Stimulated activated CD4-positive, alpha-beta T cell treated with anti-CD3 and anti-CD28 coated beads, Interleukin-12 subunit alpha, Interleukin-12 subunit beta, amount 100 ng/mL, for 48 hours (primary cell): ENCODE measurements around the gene ABCB10.
"Not testable (repeated sequence)": the region's sequence is repeated elsewhere in the genome, so short reads cannot be mapped to it uniquely, and the experiment has no call there.

Source experiments
- DNase-seq, 3 donors: peaks; one replicate each; pipeline ENCODE4 v3.0.0-alpha.2; 2020; ENCODE audit warnings: low read depth in 2 of 3, low spot score in 1 of 3

Gene ABCB10

DNA sequence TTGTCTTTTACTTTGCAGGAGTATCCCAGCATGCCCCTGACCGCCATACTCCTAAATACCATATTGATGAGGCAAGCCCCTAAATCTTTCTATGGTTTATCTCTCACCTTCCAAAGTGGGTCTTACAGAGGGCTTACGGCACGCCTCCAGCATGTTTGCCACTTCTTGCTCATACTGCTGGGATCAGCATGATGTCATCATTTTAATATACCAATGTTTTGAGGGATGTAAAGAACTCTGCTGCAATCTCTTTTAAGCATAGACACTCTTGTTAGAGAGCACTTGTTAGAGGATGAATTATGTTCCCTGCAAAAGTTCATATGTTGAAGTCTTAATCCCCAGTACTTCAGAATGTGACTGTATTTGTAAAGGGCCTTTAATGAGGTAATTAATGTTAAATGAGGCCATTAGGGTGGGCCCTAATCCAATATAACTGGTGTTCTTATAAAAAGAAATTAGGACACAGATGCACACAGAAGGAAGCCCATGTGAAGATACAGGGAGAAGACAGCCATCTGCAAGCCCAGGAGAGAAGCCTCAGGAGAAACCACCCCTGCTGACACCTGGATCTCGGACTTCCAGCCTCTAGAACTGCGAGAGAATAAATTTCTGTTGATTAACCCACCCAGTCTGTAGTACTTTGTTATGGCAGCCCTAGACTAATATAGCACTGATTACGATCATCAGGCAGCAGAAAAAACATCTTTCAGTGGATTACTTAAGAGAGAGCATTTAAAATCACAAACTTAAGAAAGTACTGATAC is 16.4 kb upstream of the ABCB10 start:
- no peak for DNase-seq

DNA sequence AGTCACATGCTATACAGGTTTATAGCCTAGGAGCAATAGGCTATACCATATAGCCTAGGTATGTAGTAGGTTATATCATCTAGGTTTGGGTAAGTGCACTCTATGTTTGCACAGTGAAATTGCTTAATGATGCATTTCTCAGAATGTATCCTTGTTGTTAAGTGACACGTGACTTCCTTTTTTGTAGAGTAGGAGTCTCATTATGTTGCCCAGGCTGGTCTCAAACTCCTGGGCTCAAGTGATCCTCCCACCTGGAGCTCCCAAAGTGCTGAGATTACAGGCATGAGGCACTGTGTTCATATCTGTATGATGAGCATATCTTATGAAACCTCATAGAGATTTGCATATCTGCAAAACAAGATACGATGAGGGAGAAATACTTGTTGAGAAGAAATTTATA is 13.8 kb upstream of the ABCB10 start:
- no peak for DNase-seq

DNA sequence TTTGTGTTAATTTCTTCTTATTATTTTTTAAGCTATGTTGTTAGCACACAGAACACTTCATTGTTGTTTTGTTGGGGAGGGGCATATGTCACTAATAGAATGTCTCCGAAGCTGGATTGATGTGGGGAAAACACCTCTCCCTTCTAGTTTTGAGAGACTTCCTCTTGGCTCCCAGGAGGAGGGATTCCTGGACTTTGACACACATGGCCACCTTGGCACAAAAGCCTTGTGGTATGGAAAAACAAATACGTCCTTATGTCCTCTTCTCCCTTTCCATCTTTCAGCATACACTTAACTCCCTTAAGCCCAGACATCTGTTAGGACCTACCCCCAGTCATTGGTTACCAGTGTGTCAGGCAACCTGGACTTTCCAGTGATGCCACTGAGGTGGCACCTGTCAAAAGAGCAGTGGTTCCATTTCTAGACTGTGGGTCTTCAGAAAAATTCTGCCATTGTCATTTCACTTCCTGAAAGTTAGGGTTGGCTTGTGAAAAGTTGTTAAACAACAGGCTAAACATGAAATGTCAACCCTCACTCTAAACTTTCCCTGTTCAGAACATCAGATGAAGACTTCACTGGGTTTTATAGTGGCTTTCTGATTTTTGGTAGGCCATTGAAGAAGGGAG is 12.5 kb upstream of the ABCB10 start:
- DNase-seq = no peak

DNA sequence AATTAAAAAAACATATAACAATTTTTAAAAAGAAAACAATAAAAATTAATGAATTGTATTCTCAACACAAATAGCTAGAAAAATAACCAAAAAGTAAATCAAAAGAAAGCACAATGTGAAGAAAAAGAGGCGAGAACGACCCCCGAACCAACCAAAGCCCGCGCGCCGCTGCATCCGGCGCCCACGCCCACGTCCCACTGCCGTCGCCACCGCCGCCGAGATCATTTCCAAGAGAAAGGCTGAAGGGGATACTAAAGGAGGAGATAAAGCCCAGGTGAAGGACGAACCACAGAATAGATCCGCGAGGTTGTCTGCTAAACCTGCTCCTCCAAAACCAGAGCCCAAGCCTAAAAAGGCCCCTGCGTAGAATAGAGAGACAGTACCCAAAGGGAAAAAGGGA is 11.8 kb upstream of the ABCB10 start:
- DNase-seq = no peak

DNA sequence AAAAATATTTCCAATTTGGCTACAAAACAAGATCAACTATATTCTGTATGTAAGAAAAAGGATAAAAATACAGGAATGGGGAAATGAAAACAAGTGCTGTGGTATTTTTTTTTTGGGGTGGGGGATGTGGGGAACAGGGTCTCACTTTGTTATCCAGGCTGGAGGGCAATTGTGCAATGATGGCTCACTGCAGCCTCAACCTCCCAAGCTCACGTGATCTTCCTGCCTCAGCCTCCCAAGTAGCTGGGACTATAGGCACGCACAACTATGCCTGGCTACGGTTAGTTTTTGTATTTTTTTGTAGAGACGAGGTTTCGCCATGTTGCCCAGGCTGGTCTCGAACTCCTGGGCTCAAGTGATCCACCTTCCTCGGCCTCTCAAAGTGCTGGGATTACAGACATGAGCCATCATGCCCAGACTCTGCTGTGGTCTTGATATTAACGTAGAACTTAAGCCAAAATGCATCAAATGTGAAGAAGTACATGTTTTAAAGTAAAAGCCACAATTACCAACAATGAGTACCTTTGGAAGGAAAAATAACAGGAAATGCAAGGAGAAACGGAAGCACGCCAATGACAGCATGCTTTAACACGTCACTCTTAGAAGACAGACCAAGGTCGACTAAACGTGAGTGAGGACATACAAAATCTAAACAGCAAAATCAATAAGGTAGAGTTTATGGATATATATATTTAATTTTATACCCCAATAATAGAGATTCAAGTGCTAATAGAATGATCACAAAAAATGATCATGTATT is 8.8 kb upstream of the ABCB10 start:
- no peak for DNase-seq

DNA sequence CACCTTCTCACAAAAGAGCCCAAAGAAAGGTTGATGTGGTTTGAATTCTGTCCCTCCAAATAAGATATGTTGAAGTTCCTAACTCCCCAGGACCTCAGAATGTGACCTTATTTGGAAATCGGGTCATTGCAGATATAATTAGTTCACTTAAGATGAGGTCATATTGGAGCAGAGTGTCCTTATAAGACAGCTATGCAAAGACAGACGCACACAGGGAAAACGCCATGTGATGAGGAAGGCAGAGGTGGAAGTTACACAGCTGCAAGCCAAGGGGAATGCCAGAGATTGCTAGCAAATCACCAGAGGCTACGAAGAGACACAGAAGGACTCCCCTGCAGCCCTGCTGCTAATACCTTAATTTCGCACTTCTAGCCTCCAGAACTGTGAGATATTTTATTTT is 5.2 kb upstream of the ABCB10 start:
- DNase-seq = no peak

DNA sequence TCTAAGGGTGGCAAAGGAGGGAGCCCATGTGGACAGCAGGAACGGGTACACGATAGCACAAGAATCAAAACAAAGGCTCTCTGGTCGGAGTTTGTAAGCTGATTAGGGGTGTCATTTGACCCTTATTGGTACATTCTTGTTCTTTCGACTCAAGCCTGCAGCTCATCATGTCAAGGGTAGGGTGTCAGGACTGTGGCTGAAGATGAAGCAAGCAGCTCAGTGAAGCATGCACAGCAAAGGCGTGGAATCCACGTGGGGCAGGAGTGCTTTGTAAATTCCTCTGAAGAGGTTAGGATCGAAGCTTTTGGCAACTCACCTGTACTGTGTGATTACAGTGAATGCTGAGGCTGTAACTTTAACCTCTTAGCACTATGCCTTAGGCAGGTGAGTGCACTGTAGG is 4.7 kb upstream of the ABCB10 start:
- DNase-seq = no peak

DNA sequence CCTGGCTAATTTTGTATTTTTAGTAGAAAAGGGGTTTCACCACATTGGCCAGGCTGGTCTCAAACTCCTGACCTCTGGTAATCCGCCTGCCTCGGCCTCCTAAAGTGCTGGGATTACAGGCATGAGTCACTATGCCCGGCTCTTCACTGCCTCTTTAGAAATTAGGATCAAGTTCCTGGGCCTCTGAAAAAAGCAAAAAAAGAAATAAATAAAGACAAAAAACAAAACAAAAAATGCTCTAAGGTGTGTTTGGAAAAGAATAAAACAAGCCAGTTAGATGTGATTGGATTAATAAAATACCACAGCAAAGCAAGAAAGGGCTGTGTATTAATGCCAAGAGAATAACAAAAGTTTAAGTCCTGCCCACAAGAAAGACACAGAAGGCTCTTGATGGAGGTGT is 4.2 kb upstream of the ABCB10 start:
- DNase-seq = no peak

DNA sequence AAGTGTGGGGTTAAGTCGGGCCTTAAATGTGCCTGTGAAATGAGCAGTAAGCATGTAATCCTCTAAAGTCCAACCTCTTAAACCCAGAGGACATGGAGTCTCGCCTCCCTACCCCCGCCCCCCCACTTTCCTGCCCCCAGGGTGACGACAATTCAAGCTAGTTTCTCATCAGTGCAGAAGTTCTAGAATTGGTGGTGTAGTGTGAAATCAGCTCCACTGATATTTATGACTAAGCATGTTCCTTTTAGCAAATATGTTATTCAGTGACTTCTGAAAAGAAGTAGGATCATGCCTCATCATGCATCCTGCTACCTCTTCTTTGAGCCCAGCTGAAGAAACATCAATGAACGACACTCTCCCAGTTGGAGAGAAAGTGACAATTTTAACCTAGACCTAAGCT is 2.6 kb upstream of the ABCB10 start:
- no peak for DNase-seq

DNA sequence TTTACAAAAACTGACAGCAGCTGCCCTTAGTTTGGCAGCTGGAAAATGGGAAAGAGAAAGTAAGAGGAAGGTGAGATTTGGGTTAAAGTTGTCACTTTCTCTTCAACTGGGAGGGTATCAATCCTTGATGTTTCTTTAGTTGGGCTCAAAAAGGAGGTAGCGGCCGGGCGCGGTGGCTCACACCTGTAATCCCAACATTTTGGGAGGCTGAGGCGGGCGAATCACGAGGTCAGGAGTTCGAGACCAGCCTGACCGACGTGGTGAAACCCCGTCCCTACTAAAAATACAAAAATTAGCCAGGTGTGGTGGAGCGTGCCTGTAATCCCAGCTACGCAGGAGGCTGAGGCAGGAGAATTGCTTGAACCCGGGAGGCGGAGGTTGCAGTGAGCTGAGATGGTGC is 1.6 kb upstream of the ABCB10 start:
- not testable (repeated sequence) for DNase-seq

DNA sequence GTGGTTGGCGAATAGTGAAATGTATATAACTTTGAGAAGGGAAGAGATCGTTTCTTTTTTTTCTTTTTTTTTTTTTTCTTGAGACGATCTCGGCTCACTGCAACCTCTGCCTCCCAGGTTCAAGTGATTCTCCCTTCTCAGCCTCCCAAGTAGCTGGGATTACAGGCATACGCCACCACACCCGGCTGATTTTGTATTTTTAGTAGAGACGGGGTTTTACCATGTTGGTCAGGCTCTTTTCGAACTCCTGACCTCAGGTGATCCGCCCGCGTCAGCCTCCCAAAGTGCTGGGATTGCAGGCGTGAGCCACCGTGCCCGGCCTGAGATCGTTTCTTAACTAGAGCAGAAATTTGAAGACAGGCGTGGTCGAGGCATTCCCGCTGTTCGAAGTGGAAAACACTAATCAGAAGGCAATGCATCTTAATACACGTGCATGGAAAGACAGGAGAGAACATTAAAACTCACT is 862 bp upstream of the ABCB10 start:
- DNase-seq = not testable (repeated sequence)

DNA sequence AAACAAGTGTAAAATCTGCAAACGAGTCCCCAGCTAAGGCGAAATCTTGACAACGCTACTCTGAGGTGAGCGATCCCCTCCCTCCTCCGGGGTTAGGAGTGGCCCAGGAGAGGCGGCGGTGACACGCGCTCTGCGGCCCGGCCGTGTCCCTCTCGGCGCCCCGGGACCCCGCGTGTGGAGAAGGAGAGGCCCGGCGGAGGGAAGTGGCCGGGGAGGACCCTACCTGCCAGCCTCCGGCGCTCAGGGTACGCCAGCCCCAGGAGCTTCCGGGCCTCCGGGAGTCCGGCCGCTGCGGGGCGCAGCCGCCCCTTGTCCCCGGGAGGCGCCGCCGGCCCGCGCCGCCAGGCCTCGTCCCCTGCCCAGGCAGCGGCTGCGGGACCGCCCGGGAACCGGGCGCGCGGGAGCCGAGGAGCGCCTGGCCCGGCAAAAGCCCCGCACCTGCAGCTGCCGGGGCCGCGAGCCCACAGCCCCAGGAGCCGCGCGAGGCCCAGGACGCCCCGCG is 543 bp downstream of the ABCB10 start:
- peak in 2 of 3 donors; percentile 12 to 28 for DNase-seq

DNA sequence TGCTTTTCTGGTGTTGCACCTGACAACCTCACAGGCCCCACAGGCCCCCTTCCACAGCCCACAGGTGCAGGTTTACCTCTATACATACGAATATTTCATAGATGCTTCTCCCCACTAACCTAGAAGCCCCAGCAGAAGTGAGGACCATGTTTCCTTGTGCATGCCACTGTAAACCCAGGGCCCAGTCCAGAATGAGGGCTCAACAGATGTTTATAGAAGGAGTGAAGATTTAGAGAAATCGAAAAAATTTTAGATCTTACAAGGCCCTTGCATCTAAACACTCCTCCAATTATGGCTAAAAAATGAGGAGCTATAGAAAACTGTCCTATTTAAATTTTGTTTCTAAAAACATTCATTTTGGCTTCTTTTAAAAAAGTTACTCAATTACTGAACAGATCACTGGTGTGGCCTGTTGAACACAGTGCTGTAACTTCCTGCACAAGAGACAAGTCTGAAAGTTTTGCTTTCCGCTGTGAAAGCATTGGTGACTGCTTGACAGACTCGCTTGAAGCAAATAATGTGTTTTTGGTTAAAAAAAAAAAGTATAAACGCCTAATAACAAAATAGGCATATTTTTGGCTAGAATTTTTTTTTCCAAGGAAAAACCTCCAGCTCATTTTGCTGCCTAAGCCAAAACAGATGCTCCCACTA is 1.2 kb downstream of the ABCB10 start:
- DNase-seq = no peak

DNA sequence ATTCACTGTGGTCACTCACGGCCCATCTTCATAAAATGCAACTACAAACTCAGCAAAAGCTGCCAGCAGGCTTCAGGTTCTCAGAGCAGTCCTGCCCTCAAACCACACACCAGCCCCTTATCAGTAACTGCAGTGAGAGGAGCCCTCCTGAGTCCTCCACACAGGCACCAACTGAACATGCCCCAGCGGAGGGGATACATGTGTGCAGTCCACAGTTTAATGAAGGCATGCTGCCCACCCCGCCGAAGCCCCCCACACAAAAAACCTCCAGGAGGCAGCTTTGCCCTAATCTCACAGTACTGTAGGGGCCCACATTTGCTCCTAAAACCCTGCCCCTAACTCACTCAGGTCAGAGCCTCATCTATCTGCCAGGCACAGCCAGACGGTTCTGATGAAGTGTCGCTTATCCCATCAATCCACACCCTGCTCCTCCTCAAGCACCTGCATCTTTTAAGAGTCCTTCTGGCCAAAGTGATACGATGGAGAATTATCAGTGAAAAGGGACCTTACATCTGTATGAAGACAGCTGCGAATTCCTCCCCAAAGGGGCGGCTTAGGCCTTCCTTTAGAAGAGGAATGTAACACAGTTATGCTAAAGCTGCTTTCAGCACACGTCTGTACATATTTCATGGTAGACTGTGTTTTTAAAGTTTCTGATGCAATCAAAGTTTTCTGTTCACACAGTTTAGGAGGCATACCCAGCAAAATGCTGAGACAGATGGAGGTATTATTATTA is 3.5 kb downstream of the ABCB10 start:
- DNase-seq = no peak

DNA sequence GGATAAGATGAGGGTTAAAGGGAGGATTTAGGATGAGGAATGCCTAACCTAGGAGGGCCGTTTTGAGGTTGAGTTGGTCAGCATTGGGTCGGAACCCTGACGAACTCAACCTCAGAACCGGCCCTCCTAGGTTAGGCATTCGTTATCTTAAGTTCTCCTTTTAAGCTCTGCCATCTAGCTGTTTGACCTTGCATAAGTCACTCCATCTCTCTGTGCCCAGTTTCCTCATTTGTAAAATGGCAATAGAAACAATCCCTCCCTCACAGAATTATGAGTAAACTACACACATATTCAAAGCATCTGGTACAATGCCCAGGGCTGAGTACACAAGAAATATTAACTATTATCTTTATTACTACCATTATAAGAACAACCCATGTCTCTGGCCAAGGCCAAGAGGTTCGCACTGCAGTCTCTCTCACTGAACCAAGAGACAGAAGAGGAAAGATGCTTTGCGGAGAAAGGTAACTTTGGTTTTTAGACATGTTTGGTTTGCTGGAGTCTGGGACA is 4.8 kb downstream of the ABCB10 start:
- no peak for DNase-seq

DNA sequence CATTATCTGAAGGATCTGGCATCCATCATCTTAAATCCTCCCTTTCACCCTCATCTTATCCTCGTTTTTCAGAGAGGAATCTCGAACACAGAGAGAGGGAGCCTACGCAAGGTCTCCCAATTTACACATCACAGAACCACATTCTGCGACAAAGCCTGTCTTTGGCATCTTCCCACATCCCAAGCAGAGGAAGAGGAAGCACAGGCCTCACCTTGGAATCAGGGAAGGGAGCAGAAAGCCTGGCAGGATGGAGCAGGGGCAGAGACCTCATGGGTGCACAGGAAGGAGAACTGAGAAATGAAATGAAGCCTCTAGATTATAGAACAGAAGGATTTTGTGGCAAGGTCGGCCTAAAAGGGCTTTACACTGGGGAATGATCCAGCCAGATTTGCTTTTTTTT is 5.8 kb downstream of the ABCB10 start:
- DNase-seq = no peak

DNA sequence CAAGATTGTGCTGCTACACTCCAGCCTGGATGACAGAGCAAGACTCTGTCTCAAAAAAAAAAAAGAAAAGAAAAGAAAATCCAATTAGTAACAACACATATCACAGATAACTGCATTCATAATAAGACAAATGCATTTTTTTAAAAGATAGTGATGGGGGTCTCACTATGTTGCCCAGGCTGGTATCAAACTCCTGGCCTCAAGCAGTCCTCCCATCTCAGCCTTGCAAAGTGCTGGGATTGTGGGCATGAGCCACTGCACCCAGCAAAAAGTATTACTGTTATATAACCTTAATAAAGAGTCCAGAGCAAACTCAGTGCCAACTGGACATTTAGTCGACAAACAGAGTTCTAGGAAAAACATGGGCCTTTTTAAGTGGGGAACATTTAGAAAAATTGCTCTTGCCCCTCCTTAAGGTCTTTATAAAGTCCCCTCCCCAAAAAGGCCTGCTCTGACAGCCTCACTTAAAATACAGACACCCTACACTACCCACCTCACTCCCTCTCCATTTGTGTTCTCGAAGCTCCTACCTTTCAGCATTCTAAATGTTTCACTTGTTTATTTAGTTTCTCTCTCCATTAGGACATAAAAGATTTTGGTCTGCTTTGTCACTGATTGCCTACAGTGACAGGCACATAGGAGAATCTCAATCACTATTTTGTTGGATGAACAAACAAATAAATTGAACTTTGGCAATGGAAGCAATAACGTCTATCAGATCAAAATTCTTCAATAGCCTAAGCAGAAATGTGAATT is 7.5 kb downstream of the ABCB10 start:
- DNase-seq = no peak

DNA sequence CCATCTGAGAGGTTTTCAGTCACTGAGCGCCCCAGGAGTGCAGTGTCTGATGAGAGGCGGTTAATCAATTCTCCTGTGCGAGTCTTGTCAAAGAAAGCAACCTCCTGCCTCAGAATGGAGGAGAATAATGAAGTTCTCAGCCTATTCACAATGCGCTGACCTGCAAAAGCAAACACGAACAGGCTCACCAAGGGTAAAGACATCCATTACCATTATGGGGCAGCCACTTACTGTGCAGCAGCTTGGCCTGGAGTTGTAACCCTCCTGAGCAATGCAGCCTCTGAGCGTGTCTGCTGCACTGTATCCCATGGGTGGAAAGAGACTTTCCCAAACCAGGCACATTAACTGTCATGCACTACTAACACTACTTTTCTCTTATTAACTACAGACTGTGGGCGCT is 11.0 kb downstream of the ABCB10 start:
- no peak for DNase-seq

DNA sequence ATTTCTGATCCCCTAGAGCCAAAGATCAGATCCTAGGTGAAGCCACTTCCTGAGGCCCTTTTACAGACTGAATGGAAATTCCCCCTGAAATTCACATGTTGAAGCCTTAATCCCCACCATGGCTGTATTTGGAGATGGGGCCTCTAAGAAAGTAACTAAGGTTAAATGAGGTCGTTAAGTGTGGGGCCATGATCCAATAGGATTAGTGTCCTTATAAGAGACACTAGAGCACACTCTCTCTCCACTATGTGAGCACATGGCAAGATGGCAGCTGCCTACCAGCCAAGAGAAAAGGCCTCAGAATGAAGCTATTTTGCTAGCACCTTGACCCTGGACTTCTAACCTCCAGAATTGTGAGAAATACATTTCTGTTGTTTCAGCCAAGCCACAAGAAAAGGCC is 13.9 kb downstream of the ABCB10 start:
- no peak for DNase-seq
